ENCODE data around the gene HTRA1.

HTRA1 gene

GRCh38 chr10:122419016-122419415 is 42.3 kb upstream of the HTRA1 start:
- Histone ChIP-seq H2AFZ (ENCODE audit: low read depth, low read length, severe bottlenecking) (no peak overlapping the region), H3F3A (ENCODE audit: insufficient read depth) (no peaks in the 10 kb centered on the region), H3K79me2 (ENCODE audit: insufficient read depth, low read length) (no peaks in the 10 kb centered on the region), H3K9ac (ENCODE audit: low read length) (no peak overlapping the region), H3K9me2 (replicated peaks; ENCODE audit: insufficient read depth, low read length) (no peaks in the 10 kb centered on the region), H3K4me2 (ENCODE audit: low read depth, low read length, poor library complexity, severe bottlenecking) (no peak overlapping the region), H3K27ac (ENCODE audit: low read depth, low read length) (no peak overlapping the region), H3K4me3 (ENCODE audit: insufficient read depth, low read length, poor library complexity, severe bottlenecking) (no peak overlapping the region), H3K36me3 (ENCODE audit: low read length) (no peaks in the 10 kb centered on the region), H4K20me1 (ENCODE audit: low read depth, low read length) (no peaks in the 10 kb centered on the region), H3K9me3 (ENCODE audit: insufficient read depth, low read length) (no peaks in the 10 kb centered on the region), H3K27me3 (ENCODE audit: low read length) (no peaks in the 10 kb centered on the region)
- TF ChIP-seq, protein P1, sequence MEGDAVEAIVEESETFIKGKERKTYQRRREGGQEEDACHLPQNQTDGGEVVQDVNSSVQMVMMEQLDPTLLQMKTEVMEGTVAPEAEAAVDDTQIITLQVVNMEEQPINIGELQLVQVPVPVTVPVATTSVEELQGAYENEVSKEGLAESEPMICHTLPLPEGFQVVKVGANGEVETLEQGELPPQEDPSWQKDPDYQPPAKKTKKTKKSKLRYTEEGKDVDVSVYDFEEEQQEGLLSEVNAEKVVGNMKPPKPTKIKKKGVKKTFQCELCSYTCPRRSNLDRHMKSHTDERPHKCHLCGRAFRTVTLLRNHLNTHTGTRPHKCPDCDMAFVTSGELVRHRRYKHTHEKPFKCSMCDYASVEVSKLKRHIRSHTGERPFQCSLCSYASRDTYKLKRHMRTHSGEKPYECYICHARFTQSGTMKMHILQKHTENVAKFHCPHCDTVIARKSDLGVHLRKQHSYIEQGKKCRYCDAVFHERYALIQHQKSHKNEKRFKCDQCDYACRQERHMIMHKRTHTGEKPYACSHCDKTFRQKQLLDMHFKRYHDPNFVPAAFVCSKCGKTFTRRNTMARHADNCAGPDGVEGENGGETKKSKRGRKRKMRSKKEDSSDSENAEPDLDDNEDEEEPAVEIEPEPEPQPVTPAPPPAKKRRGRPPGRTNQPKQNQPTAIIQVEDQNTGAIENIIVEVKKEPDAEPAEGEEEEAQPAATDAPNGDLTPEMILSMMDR (IDR thresholded peaks at IDR 0.05; ENCODE audit: insufficient read depth, low read length, poor library complexity, severe bottlenecking): no peak
- TF ChIP-seq EZH2phosphoT487 (conservative IDR thresholded peaks at IDR 0.05; ENCODE audit: low read length): no peak

- Histone ChIP-seq H4K20me1 (ENCODE audit: low read depth, low read length) (no peaks in the 10 kb centered on the region), H3F3A (ENCODE audit: insufficient read depth) (no peaks in the 10 kb centered on the region), H3K36me3 (ENCODE audit: low read length) (no peaks in the 10 kb centered on the region), H3K4me3 (ENCODE audit: insufficient read depth, low read length, poor library complexity, severe bottlenecking) (no peak overlapping the region), H3K9ac (ENCODE audit: low read length) (no peak overlapping the region), H2AFZ (ENCODE audit: low read depth, low read length, severe bottlenecking) (no peak overlapping the region), H3K4me2 (ENCODE audit: low read depth, low read length, poor library complexity, severe bottlenecking) (no peak overlapping the region), H3K27me3 (ENCODE audit: low read length) (no peaks in the 10 kb centered on the region), H3K9me3 (ENCODE audit: insufficient read depth, low read length) (no peaks in the 10 kb centered on the region), H3K79me2 (ENCODE audit: insufficient read depth, low read length) (no peaks in the 10 kb centered on the region), H3K9me2 (replicated peaks; ENCODE audit: insufficient read depth, low read length) (no peaks in the 10 kb centered on the region), H3K27ac (ENCODE audit: low read depth, low read length) (no peak overlapping the region)
- TF ChIP-seq, protein P1 (IDR thresholded peaks at IDR 0.05; ENCODE audit: insufficient read depth, low read length, poor library complexity, severe bottlenecking): no peak
- no peak for TF ChIP-seq EZH2phosphoT487 (conservative IDR thresholded peaks at IDR 0.05; ENCODE audit: low read length)
Observed at GRCh38 chr10:122419876-122420623, 41.3 kb upstream of the HTRA1 start.

DNA sequence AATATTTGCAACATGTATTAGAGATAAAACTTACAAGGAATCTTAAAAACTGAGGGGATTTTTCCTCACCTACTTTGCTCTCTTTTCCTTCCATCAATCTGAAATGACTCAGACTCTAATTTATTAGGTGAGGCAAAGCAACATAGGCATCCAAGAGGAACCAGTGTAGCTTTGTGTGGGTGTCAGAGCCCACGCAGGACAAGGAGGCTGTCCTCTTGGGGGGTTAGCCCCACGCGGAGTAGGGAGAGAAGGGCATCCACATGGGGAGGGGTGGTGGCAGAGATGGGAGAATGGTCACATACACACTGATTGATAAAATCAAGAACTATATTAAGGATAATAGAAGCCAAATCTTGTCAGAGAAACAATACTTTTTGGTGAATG is 40.7 kb upstream of the HTRA1 start:
- no peaks in the 10 kb centered on the region for H3K36me3 ChIP-seq (ENCODE audit: low read length)
- no peak for TF ChIP-seq EZH2phosphoT487 (conservative IDR thresholded peaks at IDR 0.05; ENCODE audit: low read length)
- TF ChIP-seq, protein P1 (IDR thresholded peaks at IDR 0.05; ENCODE audit: insufficient read depth, low read length, poor library complexity, severe bottlenecking): no peak
- no peaks in the 10 kb centered on the region for H3K79me2 ChIP-seq (ENCODE audit: insufficient read depth, low read length)
- H3F3A ChIP-seq (ENCODE audit: insufficient read depth): no peaks in the 10 kb centered on the region
- H3K9me2 ChIP-seq (replicated peaks; ENCODE audit: insufficient read depth, low read length): no peaks in the 10 kb centered on the region
- H3K27ac ChIP-seq (ENCODE audit: low read depth, low read length): no peak overlapping the region
- H2AFZ ChIP-seq (ENCODE audit: low read depth, low read length, severe bottlenecking): no peak overlapping the region
- H3K9me3 ChIP-seq (ENCODE audit: insufficient read depth, low read length): no peaks in the 10 kb centered on the region
- H3K27me3 ChIP-seq (ENCODE audit: low read length): no peaks in the 10 kb centered on the region
- H3K9ac ChIP-seq (ENCODE audit: low read length): no peak overlapping the region
- no peak overlapping the region for H3K4me2 ChIP-seq (ENCODE audit: low read depth, low read length, poor library complexity, severe bottlenecking)
- H3K4me3 ChIP-seq (ENCODE audit: insufficient read depth, low read length, poor library complexity, severe bottlenecking): no peak overlapping the region
- no peaks in the 10 kb centered on the region for H4K20me1 ChIP-seq (ENCODE audit: low read depth, low read length)

Data from SU-DHL-6 (cell line).